Effector memory CD8-positive, alpha-beta T cell (primary cell): ENCODE data around the gene KLK13.

Experiments
- ATAC-seq: fragments of 150-1000 bp; cut with Tn5 transposase; replicated peaks from 2 replicates; pipeline ENCODE4 v1.10.0; 2021; ENCODE audit warnings: mild to moderate bottlenecking, moderate library complexity
- DNase-seq, 3 experiments: peaks; one replicate each; pipeline ENCODE4 v3.0.0; 2021
- H3K27ac Mint-ChIP-seq, 2 donors: one replicate each; pipeline ENCODE4 v1.8.0; 2022; ENCODE audit warnings: mild to moderate bottlenecking in 2 of 2, mixed read lengths in 2 of 2, moderate library complexity in 2 of 2
- H3K27me3 Mint-ChIP-seq, 2 donors: one replicate each; pipeline ENCODE4 v1.8.0; 2022; ENCODE audit warnings: mixed read lengths in 2 of 2
- H3K36me3 Mint-ChIP-seq: one replicate; pipeline ENCODE4 v1.8.0; 2022; ENCODE audit warnings: mild to moderate bottlenecking, moderate library complexity, mixed read lengths; ENCODE audit not compliant: insufficient read depth
- H3K4me1 Mint-ChIP-seq, 2 donors: one replicate each; pipeline ENCODE4 v1.8.0; 2022; ENCODE audit warnings: low read depth in 2 of 2, mixed read lengths in 2 of 2
- H3K4me3 Mint-ChIP-seq, 2 donors: one replicate each; pipeline ENCODE4 v1.8.0; 2022; ENCODE audit warnings: mild to moderate bottlenecking in 2 of 2, mixed read lengths in 2 of 2, moderate library complexity in 2 of 2
- H3K9me3 Mint-ChIP-seq, 2 donors: one replicate each; pipeline ENCODE4 v1.8.0; 2022; ENCODE audit warnings: mixed read lengths in 2 of 2

Gene KLK13

GRCh38 chr19:51084505-51084904 lies 19.6 kb upstream of the KLK13 start:
- peaks cover 26 to 33% of the 10 kb centered on the region in 2 donors for H3K27me3 Mint-ChIP-seq
- H3K4me1 Mint-ChIP-seq, result peaks cover 0 to 1% of the 10 kb centered on the region in 2 donors
- H3K27ac Mint-ChIP-seq, result no peak overlapping the region
- no peak for ATAC-seq
- no peak overlapping the region for H3K4me3 Mint-ChIP-seq
- peaks cover 4% of the 10 kb centered on the region for H3K36me3 Mint-ChIP-seq
- DNase-seq, result no peak
- no peaks in the 10 kb centered on the region for H3K9me3 Mint-ChIP-seq

DNA sequence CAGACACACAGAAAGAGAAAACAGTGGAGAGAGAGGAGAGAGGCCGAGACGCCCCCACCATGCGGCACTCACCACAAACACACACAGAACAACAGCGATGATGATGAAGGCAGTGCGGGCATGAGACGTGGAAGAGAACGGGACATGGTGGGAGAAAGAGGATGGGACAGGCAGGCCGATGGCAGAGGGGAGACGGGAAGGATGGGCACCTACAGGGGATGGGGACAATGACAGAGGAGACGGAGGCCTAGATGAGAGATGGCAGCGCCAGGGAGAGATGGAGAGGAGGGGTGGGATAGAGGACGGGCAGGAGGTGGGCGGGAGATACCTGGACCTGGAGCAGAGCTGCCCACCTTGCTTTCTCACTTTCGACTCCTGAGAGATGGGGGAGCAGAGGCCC lies 18.9 kb upstream of the KLK13 start:
- Mint-ChIP-seq H3K9me3 (no peaks in the 10 kb centered on the region), H3K36me3 (peaks cover 4% of the 10 kb centered on the region), H3K27me3 (peaks cover 26 to 33% of the 10 kb centered on the region in 2 donors), H3K4me1 (peaks cover 0 to 1% of the 10 kb centered on the region in 2 donors), H3K27ac (no peak overlapping the region), H3K4me3 (no peak overlapping the region)
- DNase-seq (no peak), ATAC-seq (no peak)

GRCh38 chr19:51083181-51083580 lies 18.3 kb upstream of the KLK13 start:
- H3K4me1 Mint-ChIP-seq, result peaks cover 0 to 1% of the 10 kb centered on the region in 2 donors
- H3K36me3 Mint-ChIP-seq, result peaks cover 4% of the 10 kb centered on the region
- H3K27me3 Mint-ChIP-seq, result peaks cover 26 to 33% of the 10 kb centered on the region in 2 donors
- H3K27ac Mint-ChIP-seq, result no peak overlapping the region
- no peaks in the 10 kb centered on the region for H3K9me3 Mint-ChIP-seq
- no peak for DNase-seq
- ATAC-seq, result no peak
- H3K4me3 Mint-ChIP-seq, result no peak overlapping the region

- Mint-ChIP-seq H3K4me3 (no peak within 1 kb of the TSS), H3K27me3 (peaks cover 26 to 33% of the 10 kb centered on the region in 2 donors), H3K27ac (no peak within 1 kb of the TSS), H3K4me1 (peaks cover 0 to 1% of the 10 kb centered on the region in 2 donors), H3K9me3 (no peaks in the 10 kb centered on the region), H3K36me3 (peaks cover 4% of the 10 kb centered on the region)
- no peak for DNase-seq
- ATAC-seq, result no peak
Observed at GRCh38 chr19:51082611-51083010, 17.7 kb upstream of the KLK13 start, which contains the start of gene KLK14. KLK14 (minus strand) TSS chr19:51082887; CDS start chr19:51082614, 273 bp downstream.

GRCh38 chr19:51081476-51081875 lies 16.6 kb upstream of the KLK13 start:
- Mint-ChIP-seq H3K9me3 (no peaks in the 10 kb centered on the region), H3K27ac (no peak overlapping the region), H3K27me3 (peaks cover 28 to 33% of the 10 kb centered on the region in 2 donors), H3K36me3 (peaks cover 4% of the 10 kb centered on the region), H3K4me1 (peaks cover 0 to 1% of the 10 kb centered on the region in 2 donors), H3K4me3 (no peak overlapping the region)
- ATAC-seq (no peak), DNase-seq (no peak)

GRCh38 chr19:51079481-51080110 lies 14.7 kb upstream of the KLK13 start:
- peaks cover 0 to 1% of the 10 kb centered on the region in 2 donors for H3K4me1 Mint-ChIP-seq
- no peaks in the 10 kb centered on the region for H3K36me3 Mint-ChIP-seq
- no peaks in the 10 kb centered on the region for H3K9me3 Mint-ChIP-seq
- no peak overlapping the region for H3K4me3 Mint-ChIP-seq
- ATAC-seq (no peak), DNase-seq (no peak)
- H3K27me3 Mint-ChIP-seq, result peaks cover 33 to 40% of the 10 kb centered on the region in 2 donors
- no peak overlapping the region for H3K27ac Mint-ChIP-seq

DNA sequence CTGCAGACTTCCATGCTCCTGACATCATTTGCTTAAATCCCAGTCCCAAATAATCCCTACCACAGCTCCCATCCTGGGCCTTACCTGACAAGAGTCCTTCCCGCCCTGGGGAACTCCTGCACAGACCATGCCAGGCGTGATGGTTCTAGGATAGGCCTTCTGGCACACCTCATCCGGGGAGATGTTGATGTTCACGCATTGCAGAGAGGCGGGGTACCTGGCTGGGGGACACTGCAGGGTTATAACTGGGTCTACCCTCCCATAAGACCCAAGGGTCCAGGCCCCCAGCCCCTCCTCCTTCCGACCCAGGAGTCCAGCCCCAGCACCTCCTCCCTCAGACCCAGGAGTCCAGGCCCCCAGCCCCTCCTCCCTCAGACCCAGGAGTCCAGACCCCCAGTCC lies 13.8 kb upstream of the KLK13 start:
- H3K27ac Mint-ChIP-seq, result no peak overlapping the region
- no peaks in the 10 kb centered on the region for H3K36me3 Mint-ChIP-seq
- no peak for ATAC-seq
- H3K27me3 Mint-ChIP-seq, result peaks cover 32 to 35% of the 10 kb centered on the region in 2 donors
- peaks cover 0 to 1% of the 10 kb centered on the region in 2 donors for H3K4me1 Mint-ChIP-seq
- no peak overlapping the region for H3K4me3 Mint-ChIP-seq
- H3K9me3 Mint-ChIP-seq, result peaks cover 0 to 5% of the 10 kb centered on the region in 2 donors
- no peak for DNase-seq

GRCh38 chr19:51078104-51078503 lies 13.2 kb upstream of the KLK13 start:
- H3K4me1 Mint-ChIP-seq, result peaks cover 0 to 1% of the 10 kb centered on the region in 2 donors
- H3K27me3 Mint-ChIP-seq, result peaks cover 26 to 30% of the 10 kb centered on the region in 2 donors
- H3K36me3 Mint-ChIP-seq, result no peaks in the 10 kb centered on the region
- no peak overlapping the region for H3K4me3 Mint-ChIP-seq
- DNase-seq (no peak), ATAC-seq (no peak)
- peaks cover 0 to 5% of the 10 kb centered on the region in 2 donors for H3K9me3 Mint-ChIP-seq
- no peak overlapping the region for H3K27ac Mint-ChIP-seq

DNA sequence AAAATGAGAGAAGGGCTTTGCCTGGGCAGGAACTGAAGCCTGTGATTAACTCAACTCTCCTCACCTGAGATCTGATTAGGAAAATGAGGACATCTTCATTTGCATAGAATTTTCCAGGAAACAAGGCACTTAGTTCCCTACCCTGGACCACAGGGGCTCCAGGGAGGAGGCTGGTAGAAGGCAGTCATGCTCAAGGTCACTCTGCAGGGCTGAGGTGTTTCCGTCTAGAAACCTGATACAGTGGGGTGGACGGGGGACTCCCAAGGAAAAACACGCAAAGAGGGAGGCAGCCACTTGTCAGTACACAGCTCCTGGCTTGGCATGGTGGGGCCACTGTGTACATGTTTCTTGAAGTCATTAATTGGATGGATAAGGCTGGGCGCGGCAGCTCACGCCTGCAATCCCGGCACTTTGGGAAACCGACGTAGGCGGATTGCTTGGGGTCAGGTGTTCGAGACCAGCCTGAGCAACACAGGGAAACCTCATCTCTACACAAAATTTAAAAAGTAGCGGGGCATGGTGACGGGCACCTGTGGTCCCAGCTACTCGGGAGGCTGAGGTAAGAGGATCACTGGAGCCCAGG lies 11.8 kb upstream of the KLK13 start:
- no peaks in the 10 kb centered on the region for H3K36me3 Mint-ChIP-seq
- ATAC-seq (no peak), DNase-seq (no peak)
- H3K4me1 Mint-ChIP-seq, result no peaks in the 10 kb centered on the region
- peaks cover 12 to 18% of the 10 kb centered on the region in 2 donors for H3K27me3 Mint-ChIP-seq
- H3K27ac Mint-ChIP-seq, result no peak overlapping the region
- H3K4me3 Mint-ChIP-seq, result no peak overlapping the region
- peaks cover 0 to 5% of the 10 kb centered on the region in 2 donors for H3K9me3 Mint-ChIP-seq

GRCh38 chr19:51075998-51076397 lies 11.1 kb upstream of the KLK13 start:
- ATAC-seq, result no peak
- Mint-ChIP-seq H3K4me3 (no peak overlapping the region), H3K36me3 (no peaks in the 10 kb centered on the region), H3K27me3 (peaks cover 9 to 15% of the 10 kb centered on the region in 2 donors), H3K27ac (no peak overlapping the region), H3K4me1 (no peaks in the 10 kb centered on the region), H3K9me3 (peaks cover 0 to 5% of the 10 kb centered on the region in 2 donors)
- no peak for DNase-seq

GRCh38 chr19:51071095-51071405 lies 6.2 kb upstream of the KLK13 start:
- Mint-ChIP-seq H3K36me3 (no peaks in the 10 kb centered on the region), H3K27me3 (peaks cover 9 to 25% of the 10 kb centered on the region in 2 donors), H3K4me3 (no peak overlapping the region), H3K27ac (no peak overlapping the region), H3K9me3 (peaks cover 0 to 5% of the 10 kb centered on the region in 2 donors), H3K4me1 (no peaks in the 10 kb centered on the region)
- no peak for ATAC-seq
- DNase-seq, result no peak

DNA sequence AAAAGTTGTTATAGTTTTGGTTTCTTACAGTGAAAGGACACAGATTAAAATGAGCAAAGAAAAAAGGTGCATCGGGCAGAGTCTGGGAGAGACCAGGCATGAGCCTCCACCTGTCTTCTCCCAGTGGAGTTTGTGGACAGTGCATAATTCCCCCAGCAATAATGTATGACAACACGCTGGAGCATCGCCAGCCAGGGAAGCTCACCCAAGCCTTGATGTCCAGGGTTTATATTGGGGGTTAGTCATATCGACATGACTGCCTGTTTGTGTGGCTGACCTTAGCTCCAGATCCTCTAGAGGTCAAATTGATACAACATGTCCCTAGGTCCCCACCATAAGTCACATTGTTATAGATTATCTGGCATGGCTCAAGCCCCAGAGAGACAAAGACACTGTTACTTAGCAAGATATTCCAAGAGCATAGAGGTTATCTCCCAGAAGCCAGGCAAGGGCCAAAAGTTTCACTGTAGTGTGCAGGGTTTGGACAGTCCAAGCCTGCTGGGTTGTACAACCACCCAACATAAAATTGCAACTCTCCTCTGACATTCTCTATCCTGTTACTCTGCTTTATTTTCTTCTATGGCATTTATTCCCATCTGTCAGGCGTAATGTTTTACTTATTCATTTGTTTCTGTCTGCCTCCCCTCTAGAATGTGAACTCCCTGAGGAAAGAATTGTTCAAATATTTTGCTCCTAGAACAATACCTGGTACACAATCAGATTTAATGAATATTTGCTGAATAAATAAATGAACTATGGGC lies 5.6 kb upstream of the KLK13 start:
- peaks cover 0 to 5% of the 10 kb centered on the region in 2 donors for H3K9me3 Mint-ChIP-seq
- H3K4me1 Mint-ChIP-seq, result no peaks in the 10 kb centered on the region

GRCh38 chr19:51066393-51067186 lies 1.7 kb upstream of the KLK13 start:
- no peak overlapping the region for H3K27ac Mint-ChIP-seq
- no peaks in the 10 kb centered on the region for H3K9me3 Mint-ChIP-seq
- DNase-seq (no peak), ATAC-seq (no peak)
- no peaks in the 10 kb centered on the region for H3K36me3 Mint-ChIP-seq
- peaks cover 15 to 38% of the 10 kb centered on the region in 2 donors for H3K27me3 Mint-ChIP-seq
- H3K4me1 Mint-ChIP-seq, result peaks cover 0 to 2% of the 10 kb centered on the region in 2 donors
- peak overlapping the region in 1 of 2 donors; percentile 38 for H3K4me3 Mint-ChIP-seq

More for the DNA sequence above, 5.6 kb upstream of the KLK13 start:
- ATAC-seq (no peak), DNase-seq (no peak)
- H3K4me3 Mint-ChIP-seq, result no peak overlapping the region
- H3K27me3 Mint-ChIP-seq, result peaks cover 9 to 29% of the 10 kb centered on the region in 2 donors
- H3K27ac Mint-ChIP-seq, result no peak overlapping the region
- H3K36me3 Mint-ChIP-seq, result no peaks in the 10 kb centered on the region
